ENCODE measurements around the gene CYP2J2. TPM values are rescaled to one million over a fixed set of nuclear protein-coding genes. Genes with fewer than 3 reads are reported as not detected.
A peak's percentile ranks its signal among the peaks of the same experiment; 100 is the strongest.

The CYP2J2 gene
- total RNA-seq, 1 donor from 2014 or later: not detected

- Mint-ChIP-seq H3K4me1 (ENCODE audit: low read depth, unreplicated experiment) (no peaks in the 10 kb centered on the region), H3K27me3 (ENCODE audit: unreplicated experiment) (no peaks in the 10 kb centered on the region), H3K36me3 (ENCODE audit: unreplicated experiment) (peaks cover 10% of the 10 kb centered on the region), H3K9me3 (ENCODE audit: unreplicated experiment) (peaks cover 6% of the 10 kb centered on the region), H3K27ac (ENCODE audit: unreplicated experiment) (no peak overlapping the region), H3K4me3 (ENCODE audit: unreplicated experiment) (no peak overlapping the region)
- no peak for DNase-seq
- no peak for TF ChIP-seq CTCF (IDR thresholded peaks at IDR 0.05; ENCODE audit: partially characterized antibody, unreplicated experiment)
Observed at GRCh38 chr1:59879996-59880505, 46.5 kb downstream of the CYP2J2 start.

GRCh38 chr1:59879574-59879973, 47.0 kb downstream of the CYP2J2 start:
- Mint-ChIP-seq H3K4me3 (ENCODE audit: unreplicated experiment) (no peak overlapping the region), H3K4me1 (ENCODE audit: low read depth, unreplicated experiment) (no peaks in the 10 kb centered on the region), H3K36me3 (ENCODE audit: unreplicated experiment) (peaks cover 10% of the 10 kb centered on the region), H3K9me3 (ENCODE audit: unreplicated experiment) (peaks cover 6% of the 10 kb centered on the region), H3K27ac (ENCODE audit: unreplicated experiment) (no peak overlapping the region), H3K27me3 (ENCODE audit: unreplicated experiment) (no peaks in the 10 kb centered on the region)
- peak; percentile 73 for DNase-seq
- TF ChIP-seq CTCF (IDR thresholded peaks at IDR 0.05; ENCODE audit: partially characterized antibody, unreplicated experiment): peak; percentile 57

GRCh38 chr1:59878370-59878769, 48.2 kb downstream of the CYP2J2 start:
- H3K36me3 Mint-ChIP-seq (ENCODE audit: unreplicated experiment): peaks cover 10% of the 10 kb centered on the region
- no peak overlapping the region for H3K27ac Mint-ChIP-seq (ENCODE audit: unreplicated experiment)
- TF ChIP-seq CTCF (IDR thresholded peaks at IDR 0.05; ENCODE audit: partially characterized antibody, unreplicated experiment): no peak
- H3K27me3 Mint-ChIP-seq (ENCODE audit: unreplicated experiment): no peaks in the 10 kb centered on the region
- no peak for DNase-seq
- H3K4me3 Mint-ChIP-seq (ENCODE audit: unreplicated experiment): no peak overlapping the region
- no peaks in the 10 kb centered on the region for H3K4me1 Mint-ChIP-seq (ENCODE audit: low read depth, unreplicated experiment)
- H3K9me3 Mint-ChIP-seq (ENCODE audit: unreplicated experiment): peaks cover 6% of the 10 kb centered on the region

DNA sequence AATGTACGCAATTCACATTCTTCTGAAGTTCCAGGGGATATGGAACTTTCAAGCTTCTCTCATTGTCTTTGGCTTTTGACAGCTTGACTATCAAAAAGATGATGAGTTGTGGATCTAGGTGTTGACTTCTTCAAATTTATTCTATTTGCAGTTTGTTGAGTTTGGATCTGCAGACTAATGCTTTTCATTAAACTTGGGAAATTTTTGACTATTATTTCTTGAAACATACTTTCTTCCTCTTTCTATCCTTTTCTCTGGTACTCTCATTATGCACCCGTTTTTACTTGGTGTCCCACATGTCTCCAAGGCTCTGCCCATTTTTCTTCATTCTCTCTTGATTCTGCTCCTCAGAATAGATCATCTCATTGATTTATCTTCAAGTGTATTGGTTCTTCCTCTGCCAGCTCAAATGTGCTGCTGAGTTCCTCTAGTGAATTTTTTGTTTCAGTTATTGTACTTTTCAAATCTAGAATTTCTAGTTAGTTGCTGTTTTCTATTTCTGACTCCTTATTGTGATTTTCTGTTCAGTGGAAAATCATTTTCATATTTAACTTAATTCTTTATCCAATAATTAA, 49.4 kb downstream of the CYP2J2 start:
- Mint-ChIP-seq H3K9me3 (ENCODE audit: unreplicated experiment) (peaks cover 4% of the 10 kb centered on the region), H3K4me1 (ENCODE audit: low read depth, unreplicated experiment) (no peaks in the 10 kb centered on the region)

More for the DNA sequence above, 49.4 kb downstream of the CYP2J2 start:
- Mint-ChIP-seq H3K36me3 (ENCODE audit: unreplicated experiment) (peaks cover 10% of the 10 kb centered on the region), H3K27me3 (ENCODE audit: unreplicated experiment) (no peaks in the 10 kb centered on the region), H3K27ac (ENCODE audit: unreplicated experiment) (no peak overlapping the region), H3K4me3 (ENCODE audit: unreplicated experiment) (no peak overlapping the region)
- no peak for TF ChIP-seq CTCF (IDR thresholded peaks at IDR 0.05; ENCODE audit: partially characterized antibody, unreplicated experiment)
- no peak for DNase-seq

Data from glutamatergic neuron (in vitro differentiated cells).